Adrenal gland (tissue), 5 donors: Measurements from ENCODE around the gene FHDC1.

Source experiments
- POLR2A ChIP-seq, 2 donors: fragments of 450-650 bp; IDR thresholded peaks; one replicate each; pipeline ENCODE4 v1.6.1; 2017; ENCODE audit warnings: antibody characterized with exemption in 2 of 2, mild to moderate bottlenecking in 2 of 2, moderate library complexity in 1 of 2
- TF ChIP-seq, protein P1 (sequence below), 6 experiments: fragments of 450-650 bp in 4 of 6; fragments of 200-600 bp in 2 of 6; sonication (generic) in 1 of 6; IDR thresholded peaks; 1 replicate in 5 of 6; 2 replicates in 1 of 6; pipeline versions ENCODE4 v1.5.1 to v1.8.0; 2016 to 2021; ENCODE audit warnings: antibody characterized with exemption in 6 of 6, mild to moderate bottlenecking in 2 of 6, moderate library complexity in 1 of 6
- donor health status: DM: no; HTN: no; CAD: no.

GRCh38 chr4:152929888-152930287, 6.2 kb upstream of the FHDC1 start:
- TF ChIP-seq, protein P1, sequence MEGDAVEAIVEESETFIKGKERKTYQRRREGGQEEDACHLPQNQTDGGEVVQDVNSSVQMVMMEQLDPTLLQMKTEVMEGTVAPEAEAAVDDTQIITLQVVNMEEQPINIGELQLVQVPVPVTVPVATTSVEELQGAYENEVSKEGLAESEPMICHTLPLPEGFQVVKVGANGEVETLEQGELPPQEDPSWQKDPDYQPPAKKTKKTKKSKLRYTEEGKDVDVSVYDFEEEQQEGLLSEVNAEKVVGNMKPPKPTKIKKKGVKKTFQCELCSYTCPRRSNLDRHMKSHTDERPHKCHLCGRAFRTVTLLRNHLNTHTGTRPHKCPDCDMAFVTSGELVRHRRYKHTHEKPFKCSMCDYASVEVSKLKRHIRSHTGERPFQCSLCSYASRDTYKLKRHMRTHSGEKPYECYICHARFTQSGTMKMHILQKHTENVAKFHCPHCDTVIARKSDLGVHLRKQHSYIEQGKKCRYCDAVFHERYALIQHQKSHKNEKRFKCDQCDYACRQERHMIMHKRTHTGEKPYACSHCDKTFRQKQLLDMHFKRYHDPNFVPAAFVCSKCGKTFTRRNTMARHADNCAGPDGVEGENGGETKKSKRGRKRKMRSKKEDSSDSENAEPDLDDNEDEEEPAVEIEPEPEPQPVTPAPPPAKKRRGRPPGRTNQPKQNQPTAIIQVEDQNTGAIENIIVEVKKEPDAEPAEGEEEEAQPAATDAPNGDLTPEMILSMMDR (IDR thresholded peaks at IDR 0.05): no peak
- no peak for TF ChIP-seq POLR2A (IDR thresholded peaks at IDR 0.05)
